CD4-positive, alpha-beta T cell treated with Interleukin-15 for 4 hours (primary cell): ENCODE measurements around the gene TENM3.

ENCODE experiments used
- DNase-seq: peaks from one replicate; pipeline ENCODE4 v3.0.0-alpha.2; 2020; ENCODE audit warnings: low spot score

The TENM3 gene

DNA sequence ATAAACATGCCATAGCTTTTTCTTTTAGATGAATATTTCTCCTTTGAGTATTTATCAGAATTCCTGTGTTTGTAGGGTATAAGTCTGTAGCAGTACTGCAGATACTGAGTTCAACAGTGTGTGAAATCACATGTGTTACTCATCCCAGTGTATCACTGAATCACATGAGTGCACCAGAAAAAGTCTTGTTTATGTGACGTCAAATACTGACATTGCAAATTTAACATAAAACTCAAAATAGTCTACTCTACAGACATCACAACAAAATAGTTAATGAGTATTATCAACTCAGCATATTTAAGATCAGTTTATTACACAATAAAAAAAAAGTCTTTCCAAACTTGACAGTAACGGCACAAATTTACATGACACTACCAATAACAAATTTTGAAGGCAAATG lies 452.6 kb downstream of the TENM3 start:
- DNase-seq = no peak

DNA sequence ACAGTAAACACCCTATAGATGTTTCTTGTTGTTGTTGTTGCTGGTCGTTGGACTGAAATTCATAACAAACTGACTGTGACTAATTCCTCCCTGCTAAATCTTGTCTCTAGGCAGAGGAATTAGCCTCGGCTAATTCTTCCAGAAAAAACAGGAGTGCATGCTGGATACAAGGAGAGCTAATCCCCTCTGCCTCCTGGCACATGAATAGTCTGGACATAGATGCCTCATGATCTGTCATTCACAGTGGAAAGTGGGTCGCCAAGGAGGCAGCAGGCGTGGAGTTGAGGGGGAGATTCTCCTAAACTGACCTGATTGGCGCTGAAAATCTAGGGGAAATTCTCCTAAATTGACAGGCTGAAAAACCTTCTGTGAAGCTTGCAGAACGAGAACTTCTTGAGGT lies 453.9 kb downstream of the TENM3 start:
- DNase-seq = no peak

DNA sequence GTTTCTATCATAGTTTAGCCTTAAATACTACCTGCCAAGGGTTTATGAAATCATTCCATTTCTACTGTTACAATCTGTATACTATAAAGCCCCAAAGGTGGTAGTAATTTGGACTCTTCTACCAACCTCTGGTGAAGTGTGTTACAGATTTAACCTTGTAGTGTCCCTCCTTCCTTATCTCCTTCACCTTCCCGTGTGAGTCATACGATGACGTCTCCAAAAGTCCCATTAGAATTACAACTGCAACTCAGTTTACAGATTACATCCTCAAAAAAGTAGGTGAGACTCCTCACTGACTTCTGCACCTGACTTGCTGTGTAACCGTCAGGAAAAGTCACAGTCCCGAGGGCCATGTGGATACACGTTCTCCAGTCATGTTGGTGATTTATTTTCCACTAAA lies 455.0 kb downstream of the TENM3 start:
- no peak for DNase-seq

DNA sequence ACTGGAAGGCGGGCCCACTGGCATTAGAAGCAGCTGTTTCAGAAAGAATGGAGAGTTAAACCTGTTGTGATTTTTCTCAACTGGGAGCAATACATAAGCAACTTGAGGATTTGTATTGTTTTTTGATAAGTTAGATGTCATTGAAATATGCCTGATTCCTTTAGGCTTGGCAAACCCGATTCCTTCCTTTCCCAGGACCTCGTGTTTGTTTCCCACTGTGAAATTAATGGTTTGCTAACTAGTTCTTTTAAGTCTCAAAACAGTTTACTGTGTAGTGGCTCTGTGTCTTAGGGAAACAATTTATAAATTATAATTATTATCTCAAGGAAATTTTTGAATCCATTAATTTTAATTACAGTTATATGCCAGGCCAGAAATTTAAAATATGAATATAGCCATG lies 456.0 kb downstream of the TENM3 start:
- no peak for DNase-seq

DNA sequence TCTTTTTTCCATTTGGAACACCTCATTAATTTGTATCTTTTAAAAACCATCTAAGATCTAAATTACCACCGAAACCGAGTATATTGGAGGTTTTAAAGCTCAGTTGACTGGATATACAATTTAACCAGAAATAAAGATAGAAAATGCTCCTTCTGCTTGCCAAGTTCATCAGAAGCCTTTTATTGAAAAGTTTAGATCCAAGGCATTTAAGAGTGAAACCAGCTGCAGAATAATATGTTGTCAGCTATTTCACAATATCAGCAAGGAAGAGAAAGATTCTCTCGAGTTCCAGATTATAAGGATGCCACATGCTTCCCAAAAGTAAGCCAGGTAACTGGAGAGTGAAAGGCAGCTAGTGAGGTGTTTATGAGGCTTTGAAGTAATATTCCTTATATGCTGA lies 456.6 kb downstream of the TENM3 start:
- no peak for DNase-seq

DNA sequence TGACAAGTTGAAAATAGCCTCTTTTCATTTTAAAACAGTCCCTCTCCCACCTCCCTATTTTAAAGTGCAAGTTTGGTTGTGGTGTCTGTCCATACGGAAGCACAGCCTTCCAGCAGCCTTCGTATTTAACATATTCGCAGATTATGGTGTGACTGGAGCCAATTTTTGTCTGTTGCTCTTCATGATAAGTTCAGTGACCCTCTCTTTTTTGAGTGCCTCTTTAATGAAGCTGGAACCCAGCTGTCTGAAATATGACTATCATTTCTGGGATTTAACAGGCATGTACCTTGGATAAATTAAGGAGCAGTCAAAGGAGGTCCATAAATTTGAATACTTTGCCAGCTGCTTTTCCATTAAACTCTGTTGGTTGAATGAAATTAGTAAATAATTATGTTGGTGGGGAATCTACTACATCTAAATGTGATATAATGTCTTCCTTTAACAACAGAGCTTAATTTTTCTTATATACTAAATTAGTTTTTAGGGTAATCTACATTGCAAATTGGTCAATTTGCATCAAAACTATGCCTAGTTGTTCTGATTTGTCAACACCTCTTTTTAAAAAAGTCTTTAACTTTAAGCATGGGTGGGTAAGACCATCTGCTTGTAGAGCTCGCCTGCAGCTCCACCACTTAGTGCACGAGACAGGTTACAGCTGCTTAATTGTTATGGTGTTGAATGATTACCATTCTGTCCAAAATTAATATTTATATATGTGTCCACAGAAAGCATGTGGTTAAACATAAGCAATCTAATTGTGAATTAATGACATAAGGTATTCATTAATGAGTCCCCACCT lies 457.4 kb downstream of the TENM3 start:
- no peak for DNase-seq

DNA sequence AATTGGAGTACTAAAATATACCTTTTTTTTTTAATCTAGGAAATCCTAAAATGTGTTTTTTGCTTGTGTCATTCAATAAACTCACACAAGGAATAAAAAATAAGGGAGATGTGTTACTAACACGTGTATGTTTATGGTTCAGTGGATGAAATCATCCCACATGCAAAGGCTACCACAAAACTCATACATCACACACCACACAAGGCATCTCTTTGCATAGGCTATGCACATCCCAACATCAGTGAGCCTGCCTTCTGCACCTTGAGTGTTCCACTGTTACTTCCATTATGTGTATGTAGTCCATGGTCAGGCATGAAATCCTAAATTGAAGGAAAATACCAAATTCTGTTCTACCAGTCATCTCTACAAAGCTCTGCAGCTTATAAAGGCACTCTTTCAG lies 460.9 kb downstream of the TENM3 start:
- DNase-seq = no peak

DNA sequence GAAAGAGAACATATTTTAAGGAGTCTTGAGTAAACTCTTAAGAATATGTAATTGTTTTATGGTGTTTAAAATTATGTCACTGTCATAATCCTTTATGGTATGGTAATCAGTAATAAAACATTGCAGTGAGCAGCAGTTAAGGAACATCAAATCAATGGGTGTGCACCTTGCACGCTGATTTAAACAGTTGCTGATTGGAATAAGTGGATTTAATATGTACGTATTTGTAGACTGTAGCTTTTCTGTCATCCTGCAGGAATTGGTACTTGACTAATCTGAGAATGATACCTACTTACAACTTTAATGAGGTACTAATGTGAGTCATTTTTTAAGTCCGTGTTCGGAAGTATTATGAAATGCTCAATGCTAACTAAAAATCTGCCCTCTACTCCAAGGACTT lies 461.7 kb downstream of the TENM3 start:
- no peak for DNase-seq

DNA sequence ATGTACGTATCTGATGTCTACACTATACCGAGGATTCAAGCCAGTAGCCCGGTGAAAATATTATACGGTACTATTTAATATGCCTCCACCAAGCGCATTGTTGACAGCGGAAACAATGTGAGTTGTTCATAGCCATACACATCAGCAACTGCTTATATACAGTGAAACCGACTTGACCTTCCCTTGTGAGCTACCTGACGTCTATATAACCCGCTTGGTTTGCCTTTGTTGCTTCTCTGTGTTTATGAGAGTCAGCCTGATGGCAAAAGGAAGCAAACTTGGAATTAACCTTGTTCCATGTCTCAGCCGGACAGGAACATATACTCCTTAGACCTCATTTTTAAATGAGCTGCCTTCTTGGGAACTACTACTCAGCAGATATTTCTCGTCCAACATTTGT lies 462.2 kb downstream of the TENM3 start:
- no peak for DNase-seq

DNA sequence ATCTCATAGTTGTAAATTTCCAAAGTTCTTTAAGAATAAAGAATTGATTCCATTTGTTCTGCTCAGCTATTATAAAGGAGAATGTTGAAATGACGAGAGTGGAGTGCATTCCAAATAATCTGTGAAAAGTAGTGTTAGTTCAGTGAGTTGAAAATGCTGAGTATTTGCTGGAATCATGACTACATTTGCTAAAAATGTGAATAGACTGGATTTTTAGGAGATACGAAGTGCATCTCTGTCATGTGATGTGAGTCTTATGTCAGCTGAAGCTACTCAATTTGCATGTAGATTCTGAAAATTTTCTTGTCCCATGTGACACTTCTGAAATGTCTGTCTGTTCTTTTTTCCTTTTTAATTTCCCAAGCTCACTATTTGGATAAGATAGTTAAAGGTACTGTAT lies 468.0 kb downstream of the TENM3 start:
- no peak for DNase-seq

DNA sequence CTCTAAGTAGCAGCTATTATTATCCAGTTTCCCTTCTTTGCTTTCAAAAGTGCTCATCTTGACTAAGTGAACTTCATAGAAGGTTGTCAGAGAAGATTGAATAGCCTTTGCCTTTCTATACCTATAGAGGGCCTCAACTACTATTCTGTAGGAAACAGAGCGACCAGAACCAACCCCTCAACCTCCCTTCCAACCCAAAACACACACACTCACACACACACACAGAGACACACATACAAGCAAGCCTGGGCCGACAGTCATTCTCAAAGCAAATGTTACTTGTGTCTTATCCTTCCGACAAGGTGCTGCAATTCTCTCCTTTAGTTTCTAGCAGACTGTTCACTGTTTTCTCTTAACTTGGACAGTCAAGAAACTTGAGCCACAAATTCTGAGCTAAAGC lies 472.3 kb downstream of the TENM3 start:
- no peak for DNase-seq

DNA sequence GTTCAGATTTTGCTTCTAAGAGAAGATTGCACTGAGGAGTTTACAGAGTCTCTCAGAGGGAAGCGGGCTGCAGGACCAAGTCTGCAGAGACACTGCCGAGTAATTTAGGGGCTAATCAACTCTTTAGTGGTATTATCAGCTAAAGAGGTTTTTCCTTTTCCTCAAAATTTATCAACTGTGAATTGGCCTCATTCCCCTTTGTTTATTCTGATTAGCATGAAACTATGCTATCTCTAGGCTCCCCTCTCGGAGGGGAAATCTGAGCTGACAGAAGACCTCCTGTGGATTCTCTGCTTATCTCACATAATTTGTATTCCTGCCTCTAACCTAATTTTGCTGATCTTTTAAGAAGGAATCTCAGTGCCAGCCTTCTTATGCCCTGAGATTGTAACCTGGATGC lies 473.0 kb downstream of the TENM3 start:
- DNase-seq = no peak

DNA sequence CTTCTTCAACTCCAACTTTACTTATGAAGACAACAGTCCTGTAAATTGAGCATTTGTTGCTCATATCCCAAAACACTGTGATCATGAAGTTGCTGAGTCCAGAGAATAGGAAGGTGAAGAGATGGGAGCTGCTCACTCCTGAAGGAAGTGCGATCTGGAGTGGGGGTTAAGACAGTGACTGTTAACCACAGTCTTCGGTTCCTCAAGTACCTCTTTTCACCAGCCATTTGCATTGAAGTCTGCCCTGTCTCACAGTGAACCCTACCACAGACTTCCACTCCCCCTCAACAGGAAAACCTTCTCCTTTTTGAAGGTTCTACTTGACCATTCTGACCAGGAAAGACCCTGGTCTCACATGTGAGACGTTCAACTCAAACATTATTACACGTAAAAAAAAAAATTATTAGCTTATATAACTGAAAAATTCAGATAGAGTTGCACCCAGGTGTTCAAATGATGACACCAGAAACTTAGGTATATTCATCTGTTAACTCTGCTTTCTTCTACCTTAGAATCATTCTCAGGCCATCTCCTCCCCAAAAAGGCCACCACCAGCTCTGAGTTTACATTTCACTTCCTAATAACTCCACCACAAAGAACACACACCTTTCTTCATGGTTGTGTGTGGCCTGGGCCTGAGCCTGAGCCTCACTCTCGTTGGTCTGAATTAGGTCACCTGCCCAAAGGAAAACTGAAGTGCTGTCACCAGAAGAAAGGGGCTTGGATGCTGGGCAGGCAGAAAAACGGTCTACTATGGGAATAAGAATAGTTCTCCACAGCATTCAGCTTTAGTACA lies 474.8 kb downstream of the TENM3 start:
- no peak for DNase-seq

DNA sequence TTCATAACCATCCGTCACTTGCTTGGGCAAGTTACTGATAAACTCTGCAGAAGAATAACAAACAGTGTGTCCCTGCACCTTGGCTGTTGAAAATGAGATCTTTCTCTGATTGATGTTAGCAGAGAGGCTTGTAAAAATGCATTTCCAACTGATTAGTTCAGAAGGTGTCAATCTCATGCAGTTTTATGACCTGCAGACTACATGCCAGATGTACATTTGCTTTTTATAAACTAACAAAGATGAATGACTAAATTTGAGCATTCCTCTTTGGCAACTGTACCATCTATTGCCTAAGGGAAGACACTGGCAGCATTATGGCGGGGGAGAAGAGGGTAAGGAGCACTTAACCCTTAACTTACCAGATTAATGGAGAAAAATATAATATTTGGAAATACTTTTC lies 481.2 kb downstream of the TENM3 start:
- no peak for DNase-seq

DNA sequence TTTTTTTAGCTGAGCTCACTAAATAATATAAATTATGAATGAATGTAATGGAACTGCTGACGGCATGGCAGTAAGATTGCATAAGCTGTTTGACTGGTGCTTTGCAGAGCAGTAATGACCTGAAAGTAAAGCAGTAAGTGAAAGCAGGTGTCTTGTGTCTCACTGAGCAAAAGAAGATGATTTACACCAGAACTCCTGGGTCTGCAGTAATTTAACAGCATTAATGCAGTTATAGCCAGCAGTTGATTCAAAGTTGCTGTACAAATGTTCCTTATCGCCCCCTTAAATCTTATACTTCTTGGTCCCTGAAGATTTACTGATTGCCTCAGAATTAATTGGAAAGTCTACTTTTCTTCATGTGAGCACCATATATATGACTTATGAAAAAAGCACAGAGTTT lies 486.3 kb downstream of the TENM3 start:
- DNase-seq = no peak

DNA sequence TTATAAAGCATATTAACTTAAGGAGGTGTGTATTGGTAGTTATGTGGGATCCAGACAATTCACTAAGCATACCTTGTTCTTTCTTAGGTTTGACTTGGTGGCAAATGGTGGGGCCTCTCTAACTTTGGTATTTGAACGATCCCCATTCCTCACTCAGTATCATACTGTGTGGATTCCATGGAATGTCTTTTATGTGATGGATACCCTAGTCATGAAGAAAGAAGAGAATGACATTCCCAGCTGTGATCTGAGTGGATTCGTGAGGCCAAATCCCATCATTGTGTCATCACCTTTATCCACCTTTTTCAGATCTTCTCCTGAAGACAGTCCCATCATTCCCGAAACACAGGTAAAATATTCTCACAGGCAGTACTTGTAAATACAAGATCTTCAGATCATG lies 487.6 kb downstream of the TENM3 start:
- DNase-seq = no peak

DNA sequence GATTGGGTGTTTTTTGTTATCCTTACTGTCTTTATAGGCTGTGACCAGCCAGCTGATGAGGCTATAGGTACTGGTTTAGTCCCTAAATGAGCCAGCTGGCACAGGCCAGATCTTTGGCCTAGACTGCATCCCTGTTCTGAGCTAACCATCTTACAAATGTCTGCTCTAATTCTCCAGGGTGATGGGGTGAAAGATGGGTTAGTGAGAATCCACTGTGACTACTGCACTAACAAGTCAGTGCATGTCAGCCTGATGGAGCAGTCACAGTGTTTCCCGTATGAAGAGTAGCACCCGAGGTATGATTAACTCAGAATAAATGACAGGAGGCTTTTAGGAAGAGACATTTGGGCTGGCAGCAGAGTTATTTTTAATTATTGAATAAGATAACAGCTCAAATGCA lies 493.0 kb downstream of the TENM3 start:
- DNase-seq = no peak

DNA sequence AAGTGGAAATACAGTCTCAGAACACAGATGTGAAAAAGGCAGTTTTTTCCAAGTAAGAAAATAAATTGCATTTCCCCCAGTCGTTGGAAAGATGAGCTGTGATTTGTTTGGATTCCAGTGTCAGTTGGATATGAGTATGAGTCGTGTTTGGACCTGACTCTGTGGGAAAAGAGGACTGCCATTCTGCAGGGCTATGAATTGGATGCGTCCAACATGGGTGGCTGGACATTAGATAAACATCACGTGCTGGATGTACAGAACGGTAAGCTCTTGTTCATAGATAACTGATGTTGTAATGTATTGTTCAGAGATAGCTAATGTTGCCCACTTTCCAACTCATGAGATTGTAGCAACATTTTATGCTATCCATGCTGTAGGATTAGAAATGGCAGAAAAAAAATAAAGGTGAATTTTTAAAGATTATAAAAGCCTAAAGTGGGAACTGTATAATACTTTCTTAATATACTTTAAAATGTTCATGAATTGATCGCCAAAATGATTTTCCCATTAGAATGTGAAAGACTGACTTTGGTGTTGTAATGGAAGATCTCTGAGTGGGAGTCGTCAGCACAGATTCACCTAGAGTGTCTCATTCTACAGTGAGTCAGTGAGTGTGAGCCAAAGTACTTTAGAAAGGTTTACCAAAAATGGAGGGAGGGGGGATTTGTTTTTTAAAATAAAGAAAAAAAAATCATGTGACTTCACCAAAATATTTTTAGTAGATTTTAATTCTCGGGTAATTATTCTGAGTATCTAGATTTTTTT lies 495.3 kb downstream of the TENM3 start:
- no peak for DNase-seq

DNA sequence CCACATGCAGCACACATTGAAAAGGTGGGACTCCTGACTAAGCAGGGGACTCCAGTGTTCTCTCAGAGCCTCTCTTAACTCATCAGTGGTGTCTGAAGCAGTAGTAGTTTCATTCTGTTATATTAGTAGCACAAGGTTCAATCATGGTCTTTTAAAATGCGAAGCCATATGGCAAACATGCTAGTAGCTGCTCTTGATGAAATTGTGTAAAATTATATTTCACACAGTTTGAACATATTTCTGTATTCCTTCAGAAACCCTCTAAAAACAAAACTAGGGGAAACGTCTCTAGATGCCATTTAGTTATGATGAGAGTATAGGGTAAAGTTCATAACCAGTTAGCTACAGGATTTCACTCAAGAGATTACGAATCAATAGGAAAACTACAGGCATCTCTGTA lies 497.1 kb downstream of the TENM3 start:
- DNase-seq = no peak

DNA sequence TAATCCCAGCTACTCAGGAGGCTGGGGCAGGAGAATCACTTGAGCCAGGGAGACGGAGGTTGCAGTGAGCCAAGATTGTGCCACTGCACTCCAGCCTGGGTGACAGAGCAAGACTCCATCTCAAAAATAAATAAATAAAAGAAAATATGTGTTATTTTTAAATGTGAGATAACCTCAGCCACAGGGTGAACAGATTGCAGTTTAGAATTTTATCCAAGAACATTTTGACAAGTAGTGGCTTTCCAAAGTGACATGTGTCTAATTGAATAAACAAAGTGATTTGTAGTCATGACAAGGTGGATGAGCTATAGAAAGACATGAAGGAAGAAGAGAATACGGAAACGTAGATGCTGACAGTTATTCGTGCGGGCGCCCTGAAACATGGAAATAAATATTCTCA lies 497.9 kb downstream of the TENM3 start:
- no peak for DNase-seq

DNA sequence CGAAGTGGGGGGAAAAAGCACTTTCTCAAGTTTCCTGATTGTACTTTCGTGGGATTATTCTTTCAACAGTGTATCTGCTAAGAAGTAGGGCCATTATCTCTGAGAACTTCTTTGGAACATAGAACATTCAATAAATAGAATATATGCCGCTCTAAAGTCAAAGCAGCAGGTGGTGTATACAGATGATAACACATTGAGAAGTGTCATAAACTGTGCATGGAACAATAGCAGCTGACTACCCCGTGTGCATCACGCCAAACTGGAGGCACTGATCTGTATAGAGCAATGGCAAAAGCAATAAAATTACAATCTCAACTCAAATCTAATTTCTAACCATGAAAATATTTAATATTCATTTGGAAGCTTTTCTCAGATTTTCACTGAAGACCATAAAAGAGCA lies 498.7 kb downstream of the TENM3 start:
- DNase-seq = no peak

DNA sequence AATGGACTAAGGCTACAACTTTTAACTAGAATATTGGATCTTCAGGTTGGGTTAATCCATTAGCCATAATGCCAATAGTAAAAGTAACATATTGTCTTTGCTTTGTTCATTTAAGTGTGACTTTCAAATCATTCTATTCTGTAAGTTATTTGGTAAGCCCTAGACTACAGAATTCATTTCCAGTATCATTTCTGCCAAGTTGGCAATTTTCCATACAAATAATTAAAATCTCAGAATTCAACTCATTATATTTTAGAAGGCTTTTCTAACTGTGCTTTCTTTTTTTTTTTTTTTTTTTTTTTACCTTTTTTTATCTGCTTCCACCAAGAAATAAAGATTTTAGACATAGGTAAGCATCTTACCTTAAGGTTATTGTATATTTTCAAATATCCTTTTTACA lies 500.6 kb downstream of the TENM3 start:
- DNase-seq = no peak

DNA sequence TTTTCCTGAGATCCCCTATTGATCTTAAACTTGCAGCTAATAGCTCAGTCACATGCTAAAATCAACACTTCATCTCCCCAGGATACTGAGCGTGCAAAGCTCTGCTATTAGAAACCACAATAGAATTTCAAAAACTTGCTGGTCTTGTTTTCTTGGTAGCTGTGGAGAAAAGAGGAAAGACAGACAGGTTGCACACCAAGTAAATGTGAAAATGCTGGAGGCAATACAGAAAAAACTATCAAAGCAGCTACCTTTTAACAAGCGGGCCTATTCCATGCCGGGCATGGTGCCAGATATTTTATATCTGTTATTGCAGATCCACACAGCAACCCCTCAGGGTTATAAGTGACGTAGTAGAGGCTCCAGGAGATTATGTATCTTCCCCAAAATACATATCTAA lies 502.0 kb downstream of the TENM3 start:
- DNase-seq = no peak
